CD4-positive, alpha-beta memory T cell (primary cell): Measurements from ENCODE around the gene COLEC11. TPM values are rescaled to one million over a fixed set of nuclear protein-coding genes. Genes with fewer than 3 reads are reported as not detected.

Experiments
- CTCF ChIA-PET: fragments of 350-600 bp; sonication (Branson Sonifier 250); formaldehyde crosslinking; loops from one replicate; lab custom pipeline; 2021; ENCODE audit warnings: inconsistent platforms; ENCODE audit not compliant: partially characterized antibody; lab: Charles Lee
- POLR2A ChIA-PET: fragments of 350-600 bp; sonication (Branson Sonifier 250); formaldehyde crosslinking; loops from one replicate; lab custom pipeline; 2021; ENCODE audit not compliant: partially characterized antibody; lab: Charles Lee
- DNase-seq, 5 donors: peaks; one replicate each; pipeline versions ENCODE4 v3.0.0 to v3.0.0-alpha.2; 2020 to 2022; ENCODE audit warnings: mixed read lengths in 1 of 5
- H3K27ac ChIP-seq: one replicate; pipeline ENCODE4 v1.7.0; 2013; ENCODE audit warnings: low read depth, low read length
- H3K27me3 ChIP-seq: 2 replicates; pipeline ENCODE4 v1.7.0; 2013; ENCODE audit warnings: mild to moderate bottlenecking, low read length, moderate library complexity; ENCODE audit not compliant: insufficient read depth
- H3K36me3 ChIP-seq: 2 replicates; pipeline ENCODE4 v1.7.0; 2013; ENCODE audit warnings: mild to moderate bottlenecking, low read length, moderate library complexity; ENCODE audit not compliant: insufficient read depth
- H3K4me1 ChIP-seq: 2 replicates; pipeline ENCODE4 v1.7.0; 2013; ENCODE audit warnings: mild to moderate bottlenecking, low read length, moderate library complexity; ENCODE audit not compliant: insufficient read depth
- H3K4me3 ChIP-seq, 2 donors: one replicate each; pipeline ENCODE4 v1.7.0; 2013; ENCODE audit warnings: low read length in 2 of 2, mild to moderate bottlenecking in 1 of 2
- H3K9me3 ChIP-seq, 2 donors: one replicate each; pipeline ENCODE4 v1.7.0; 2013; ENCODE audit warnings: low read length in 2 of 2, control low read depth in 1 of 2; ENCODE audit not compliant: control insufficient read depth in 1 of 2
- H3K27ac Mint-ChIP-seq, 7 donors: one replicate each; pipeline ENCODE4 v1.8.0; 2020 to 2021; ENCODE audit warnings: mixed read lengths in 7 of 7, mild to moderate bottlenecking in 6 of 7, inconsistent platforms in 3 of 7, moderate library complexity in 3 of 7
- H3K27me3 Mint-ChIP-seq, 2 donors: one replicate each; pipeline ENCODE4 v1.8.0; 2020 to 2021; ENCODE audit warnings: mixed read lengths in 2 of 2
- H3K36me3 Mint-ChIP-seq, 2 donors: one replicate each; pipeline ENCODE4 v1.8.0; 2020 to 2021; ENCODE audit warnings: mixed read lengths in 2 of 2, inconsistent platforms in 1 of 2, mild to moderate bottlenecking in 1 of 2
- H3K4me1 Mint-ChIP-seq, 4 donors: one replicate each; pipeline ENCODE4 v1.8.0; 2020 to 2021; ENCODE audit warnings: mixed read lengths in 4 of 4, mild to moderate bottlenecking in 1 of 4
- H3K4me3 Mint-ChIP-seq, 8 donors: one replicate each; pipeline ENCODE4 v1.8.0; 2020 to 2021; ENCODE audit warnings: mixed read lengths in 8 of 8, mild to moderate bottlenecking in 7 of 8, moderate library complexity in 6 of 8, inconsistent platforms in 3 of 8
- H3K9me3 Mint-ChIP-seq, 8 donors: one replicate each; pipeline ENCODE4 v1.8.0; 2020 to 2021; ENCODE audit warnings: mixed read lengths in 8 of 8, mild to moderate bottlenecking in 5 of 8, inconsistent platforms in 3 of 8, moderate library complexity in 1 of 8
- intact Hi-C: fragments of 100-400 bp; cut with micrococcal nuclease; formaldehyde crosslinking; loops from one replicate; pipeline ENCODE4 v1.15.1; 2023
- polyA plus RNA-seq, 2 donors: library from polyadenylated mRNA; unstranded; fragments of 300-500 nt; fragmentation: Illumina TruSeq; gene quantifications; one replicate each; pipeline ENCODE4 v1.2.3, GENCODE V29; 2021
- total RNA-seq, 2 experiments: library from RNA; stranded (reverse); gene quantifications; one replicate each; pipeline ENCODE4 v1.2.3, GENCODE V29; 2021

The COLEC11 gene
- total and polyA plus RNA-seq, 4 experiments from 2014 or later = 0.30 TPM; not detected in 3

- ChIA-PET CTCF (no interaction called here), POLR2A (no interaction called here)
- no peaks in the 10 kb centered on the region for H3K36me3 ChIP-seq
- Mint-ChIP-seq H3K36me3 (no peaks in the 10 kb centered on the region), H3K4me3 (no peak overlapping the region), H3K27me3 (peaks cover 0 to 4% of the 10 kb centered on the region in 2 donors), H3K27ac (no peak overlapping the region), H3K9me3 (no peaks in the 10 kb centered on the region), H3K4me1 (no peaks in the 10 kb centered on the region)
- H3K4me1 ChIP-seq = no peaks in the 10 kb centered on the region
- no peaks in the 10 kb centered on the region for H3K27me3 ChIP-seq
- intact Hi-C loops = no loop called here
- no peak overlapping the region for H3K27ac ChIP-seq
- no peak overlapping the region for H3K4me3 ChIP-seq
- no peaks in the 10 kb centered on the region for H3K9me3 ChIP-seq
- no peak for DNase-seq
These were observed 36.4 kb downstream of the COLEC11 start for GRCh38 chr2:3631161-3631850.

- Histone ChIP-seq H3K4me3 (no peak overlapping the region), H3K27me3 (no peaks in the 10 kb centered on the region), H3K27ac (no peak overlapping the region), H3K9me3 (no peaks in the 10 kb centered on the region), H3K36me3 (no peaks in the 10 kb centered on the region), H3K4me1 (no peaks in the 10 kb centered on the region)
- intact Hi-C loops = no loop called here
- no peaks in the 10 kb centered on the region for H3K9me3 Mint-ChIP-seq
- POLR2A ChIA-PET = no interaction called here
- H3K4me3 Mint-ChIP-seq = no peak overlapping the region
- H3K27ac Mint-ChIP-seq = no peak overlapping the region
- CTCF ChIA-PET = no interaction called here
- no peak for DNase-seq
- no peaks in the 10 kb centered on the region for H3K36me3 Mint-ChIP-seq
- H3K4me1 Mint-ChIP-seq = no peaks in the 10 kb centered on the region
- peaks cover 0 to 4% of the 10 kb centered on the region in 2 donors for H3K27me3 Mint-ChIP-seq
These were observed 37.1 kb downstream of the COLEC11 start for GRCh38 chr2:3631851-3632659.

- Histone ChIP-seq H3K27me3 (no peaks in the 10 kb centered on the region), H3K4me3 (no peak overlapping the region), H3K4me1 (no peaks in the 10 kb centered on the region), H3K36me3 (no peaks in the 10 kb centered on the region), H3K9me3 (no peaks in the 10 kb centered on the region), H3K27ac (no peak overlapping the region)
- H3K9me3 Mint-ChIP-seq = no peaks in the 10 kb centered on the region
- CTCF ChIA-PET = no interaction called here
- intact Hi-C loops = no loop called here
- POLR2A ChIA-PET = no interaction called here
- H3K4me3 Mint-ChIP-seq = no peak overlapping the region
- no peaks in the 10 kb centered on the region for H3K36me3 Mint-ChIP-seq
- H3K27me3 Mint-ChIP-seq = no peaks in the 10 kb centered on the region
- DNase-seq = no peak
- no peaks in the 10 kb centered on the region for H3K4me1 Mint-ChIP-seq
- no peak overlapping the region for H3K27ac Mint-ChIP-seq
These were observed 38.4 kb downstream of the COLEC11 start for GRCh38 chr2:3633089-3633981.

DNA sequence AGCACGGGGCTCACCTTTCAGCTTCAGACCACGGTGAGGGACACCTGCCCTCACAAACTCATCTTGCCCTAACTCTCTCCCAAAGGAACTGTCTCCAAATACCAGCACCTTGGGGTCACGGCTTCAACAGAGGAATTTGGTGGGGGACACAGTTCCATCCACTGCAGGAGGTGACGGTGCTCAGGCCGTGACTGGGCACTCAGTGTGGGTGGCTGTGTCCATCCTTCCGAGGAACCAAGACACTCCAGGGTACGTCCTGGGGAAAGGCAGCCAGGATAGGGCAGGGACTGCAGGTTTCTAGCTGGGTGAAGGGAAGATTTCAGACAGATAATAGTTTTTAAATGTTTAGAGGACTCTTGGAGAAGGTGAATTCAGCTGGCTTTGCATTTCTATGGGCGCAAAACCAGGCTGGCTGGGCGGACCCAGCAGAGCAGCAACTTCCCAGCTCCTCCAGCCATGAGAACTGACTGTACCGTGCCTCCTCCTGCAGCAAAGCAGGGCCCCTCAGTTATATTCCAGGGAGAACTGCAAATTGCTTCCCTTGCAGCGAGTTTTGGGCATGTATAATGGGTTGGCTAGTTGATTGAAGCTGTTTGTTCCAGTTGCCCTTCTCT is 39.2 kb downstream of the COLEC11 start:
- no peaks in the 10 kb centered on the region for H3K36me3 ChIP-seq
- no peaks in the 10 kb centered on the region for H3K27me3 Mint-ChIP-seq
- CTCF ChIA-PET = no interaction called here
- intact Hi-C loops = no loop called here
- H3K36me3 Mint-ChIP-seq = no peaks in the 10 kb centered on the region
- no peak overlapping the region for H3K27ac ChIP-seq
- POLR2A ChIA-PET = no interaction called here
- no peaks in the 10 kb centered on the region for H3K9me3 Mint-ChIP-seq
- no peaks in the 10 kb centered on the region for H3K4me1 Mint-ChIP-seq
- H3K9me3 ChIP-seq = no peaks in the 10 kb centered on the region
- H3K4me3 Mint-ChIP-seq = no peak overlapping the region
- H3K27ac Mint-ChIP-seq = no peak overlapping the region
- no peaks in the 10 kb centered on the region for H3K27me3 ChIP-seq
- H3K4me1 ChIP-seq = no peaks in the 10 kb centered on the region
- no peak overlapping the region for H3K4me3 ChIP-seq
- DNase-seq = no peak

DNA sequence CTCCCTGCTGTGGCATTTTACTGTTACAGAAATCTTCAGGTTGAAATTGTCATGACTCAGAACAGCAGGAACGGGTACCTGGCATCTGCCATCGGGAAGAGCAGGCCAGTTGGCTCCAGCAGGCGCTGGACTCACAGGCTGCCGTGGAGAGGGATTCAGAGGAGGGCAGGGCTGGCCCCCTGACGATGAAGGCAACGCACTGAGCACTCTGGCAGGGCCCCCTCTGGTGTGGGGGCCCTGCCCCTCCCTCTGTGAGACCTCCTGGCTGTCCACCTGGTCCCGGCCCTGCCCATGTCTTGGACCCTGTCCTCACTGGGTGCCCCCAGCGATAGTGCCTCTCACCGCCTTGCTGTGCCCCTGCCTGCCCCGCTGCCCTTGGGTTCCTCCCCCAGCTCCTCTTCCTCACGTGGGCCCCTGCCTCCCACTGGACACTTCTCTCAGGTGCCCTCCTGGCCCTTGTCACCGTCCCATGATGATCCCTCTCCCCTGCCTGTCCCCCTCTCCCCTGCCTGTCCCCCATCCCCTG is 39.7 kb downstream of the COLEC11 start:
- ChIA-PET CTCF (no interaction called here), POLR2A (no interaction called here)
- Histone ChIP-seq H3K27ac (no peak overlapping the region), H3K27me3 (no peaks in the 10 kb centered on the region), H3K9me3 (no peaks in the 10 kb centered on the region), H3K4me3 (no peak overlapping the region), H3K4me1 (no peaks in the 10 kb centered on the region), H3K36me3 (no peaks in the 10 kb centered on the region)
- intact Hi-C loops = no loop called here
- DNase-seq = no peak
- no peak overlapping the region for H3K4me3 Mint-ChIP-seq
- no peaks in the 10 kb centered on the region for H3K4me1 Mint-ChIP-seq
- no peaks in the 10 kb centered on the region for H3K36me3 Mint-ChIP-seq
- no peaks in the 10 kb centered on the region for H3K27me3 Mint-ChIP-seq
- H3K27ac Mint-ChIP-seq = no peak overlapping the region
- H3K9me3 Mint-ChIP-seq = no peaks in the 10 kb centered on the region

- CTCF ChIA-PET = no interaction called here
- Mint-ChIP-seq H3K27me3 (no peaks in the 10 kb centered on the region), H3K36me3 (no peaks in the 10 kb centered on the region), H3K27ac (no peak overlapping the region), H3K4me1 (no peaks in the 10 kb centered on the region), H3K4me3 (no peak overlapping the region), H3K9me3 (no peaks in the 10 kb centered on the region)
- Histone ChIP-seq H3K27me3 (no peaks in the 10 kb centered on the region), H3K9me3 (no peaks in the 10 kb centered on the region), H3K4me3 (no peak overlapping the region), H3K36me3 (no peaks in the 10 kb centered on the region), H3K4me1 (no peaks in the 10 kb centered on the region), H3K27ac (no peak overlapping the region)
- POLR2A ChIA-PET = no interaction called here
- intact Hi-C loops = no loop called here
- DNase-seq = no peak
These were observed 40.5 kb downstream of the COLEC11 start for GRCh38 chr2:3635171-3635974.
